NCI-H146 (cell line): ENCODE measurements around the gene SLC43A2.

Source experiments
- DNase-seq: peaks from one replicate; lab custom pipeline; 2025; lab: John Stamatoyannopoulos, UW

Gene SLC43A2

GRCh38 chr17:1623057-1623630, 5.5 kb downstream of the SLC43A2 start:
- no peak for DNase-seq

GRCh38 chr17:1621273-1621954, 7.2 kb downstream of the SLC43A2 start:
- no peak for DNase-seq

- DNase-seq, result no peak
These were observed 8.1 kb downstream of the SLC43A2 start for GRCh38 chr17:1620486-1620885.

GRCh38 chr17:1617620-1618174, 10.9 kb downstream of the SLC43A2 start:
- no peak for DNase-seq

- DNase-seq, result no peak
These were observed 12.5 kb downstream of the SLC43A2 start for GRCh38 chr17:1616101-1616500.

GRCh38 chr17:1612400-1612799, 16.2 kb downstream of the SLC43A2 start:
- no peak for DNase-seq

GRCh38 chr17:1611715-1612114, 16.9 kb downstream of the SLC43A2 start:
- no peak for DNase-seq

- DNase-seq, result no peak
These were observed 20.0 kb downstream of the SLC43A2 start for GRCh38 chr17:1608676-1609075.

- no peak for DNase-seq
These were observed 20.7 kb downstream of the SLC43A2 start for GRCh38 chr17:1607971-1608320.

- peak; percentile 51 for DNase-seq
These were observed 22.2 kb downstream of the SLC43A2 start for GRCh38 chr17:1606352-1606985.

- DNase-seq, result no peak
These were observed 22.8 kb downstream of the SLC43A2 start for GRCh38 chr17:1605681-1606351.

GRCh38 chr17:1604831-1605528, 23.7 kb downstream of the SLC43A2 start:
- DNase-seq, result no peak

- DNase-seq, result no peak
These were observed 27.1 kb downstream of the SLC43A2 start for GRCh38 chr17:1601571-1601970.

- no peak for DNase-seq
These were observed 30.1 kb downstream of the SLC43A2 start for GRCh38 chr17:1598399-1599095.

GRCh38 chr17:1597861-1598342, 30.7 kb downstream of the SLC43A2 start:
- peak; percentile 31 for DNase-seq

- no peak for DNase-seq
These were observed 35.1 kb downstream of the SLC43A2 start for GRCh38 chr17:1593630-1593931.

GRCh38 chr17:1592751-1593629, 35.6 kb downstream of the SLC43A2 start:
- no peak for DNase-seq

GRCh38 chr17:1591474-1592090, 37.1 kb downstream of the SLC43A2 start:
- no peak for DNase-seq

- no peak for DNase-seq
These were observed 37.7 kb downstream of the SLC43A2 start for GRCh38 chr17:1590747-1591473.
